ENCODE data around the gene METAP1.
"Not testable (repeated sequence)": the region's sequence is repeated elsewhere in the genome, so short reads cannot be mapped to it uniquely, and the experiment has no call there.

Gene METAP1

DNA sequence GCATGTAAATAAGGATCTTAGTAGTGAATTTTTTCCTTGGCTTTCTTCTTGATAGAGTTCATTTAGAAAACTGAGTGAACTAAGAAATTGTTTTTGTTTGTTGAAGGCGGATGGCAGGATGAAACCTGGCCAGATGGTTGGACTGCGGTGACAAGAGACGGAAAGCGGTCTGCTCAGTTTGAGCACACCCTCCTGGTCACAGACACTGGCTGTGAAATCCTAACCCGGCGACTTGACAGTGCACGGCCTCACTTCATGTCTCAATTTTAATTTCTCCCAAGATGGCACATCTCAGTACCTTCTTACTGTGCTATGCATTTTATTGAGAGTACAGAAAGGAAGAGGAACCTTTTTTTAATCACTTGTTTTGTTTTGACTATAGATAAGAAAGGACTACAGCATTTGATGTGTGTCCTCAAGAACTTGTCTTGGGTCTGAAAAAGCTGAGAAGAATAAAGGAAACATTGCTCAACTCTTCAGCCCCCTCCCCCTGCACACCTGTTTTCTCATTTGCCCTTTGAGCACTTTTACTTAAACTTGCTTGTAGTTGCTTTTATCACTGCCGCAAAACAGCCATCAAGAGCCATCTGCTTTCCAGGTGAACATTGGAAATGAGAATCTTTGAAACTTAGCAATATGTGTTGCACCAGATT is 65.7 kb downstream of the METAP1 start:
- DNase-seq: no peak

- DNase-seq: no peak
Measured at GRCh38 chr4:99062120-99062519, 66.6 kb downstream of the METAP1 start.

DNA sequence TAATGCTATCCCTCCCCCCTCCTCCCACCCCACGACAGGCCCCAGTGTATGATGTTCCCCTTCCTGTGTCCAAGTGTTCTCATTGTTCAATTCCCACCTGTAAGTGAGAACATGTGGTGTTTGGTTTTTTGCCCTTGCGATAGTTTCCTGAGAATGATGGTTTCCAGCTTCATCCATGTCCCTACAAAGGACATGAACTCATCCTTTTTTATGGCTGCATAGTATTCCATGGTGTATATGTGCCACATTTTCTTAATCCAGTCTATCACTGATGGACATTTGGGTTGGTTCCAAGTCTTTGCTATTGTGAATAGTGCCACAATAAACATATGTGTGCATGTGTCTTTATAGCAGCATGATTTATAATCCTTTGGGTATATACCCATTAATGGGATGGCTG is 70.0 kb downstream of the METAP1 start:
- not testable (repeated sequence) for DNase-seq

GRCh38 chr4:99067617-99068016 is 72.1 kb downstream of the METAP1 start:
- DNase-seq: no peak

DNA sequence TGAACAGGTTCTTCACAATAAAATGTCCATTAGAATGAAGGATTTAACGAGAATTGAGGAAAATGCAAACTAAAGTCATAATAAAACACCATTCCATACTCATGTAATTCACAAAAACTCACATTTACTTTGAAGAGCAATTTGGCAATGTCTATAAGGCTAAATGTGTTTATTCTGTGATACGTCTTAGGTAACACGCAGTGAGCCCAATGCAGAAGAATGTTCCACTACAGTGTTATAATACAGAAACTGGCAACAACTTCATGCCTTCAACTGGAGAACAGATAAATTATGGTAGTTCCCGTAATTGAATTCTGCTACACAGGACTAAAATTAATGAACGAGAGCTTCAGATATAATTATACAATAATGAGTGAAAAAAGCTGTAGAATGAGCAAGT is 75.6 kb downstream of the METAP1 start:
- no peak for DNase-seq

DNA sequence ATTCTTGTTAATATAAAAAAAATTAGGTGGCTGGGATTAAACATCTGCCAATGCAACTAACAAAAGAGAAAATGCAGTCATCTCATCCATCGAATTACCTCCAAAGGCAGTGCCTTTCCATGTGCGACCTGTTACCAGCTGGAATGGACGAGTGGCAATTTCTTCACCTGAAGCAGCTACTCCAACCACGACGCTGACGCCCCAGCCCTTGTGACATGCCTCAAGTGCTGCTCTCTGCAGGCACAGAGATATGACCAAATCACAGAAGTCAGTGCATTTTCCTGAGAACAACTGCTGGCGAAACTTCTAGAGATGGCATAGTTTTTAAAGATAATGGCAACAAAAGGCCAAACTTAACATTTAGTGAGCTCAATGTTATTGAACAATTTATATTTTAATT is 79.3 kb downstream of the METAP1 start:
- no peak for DNase-seq

DNA sequence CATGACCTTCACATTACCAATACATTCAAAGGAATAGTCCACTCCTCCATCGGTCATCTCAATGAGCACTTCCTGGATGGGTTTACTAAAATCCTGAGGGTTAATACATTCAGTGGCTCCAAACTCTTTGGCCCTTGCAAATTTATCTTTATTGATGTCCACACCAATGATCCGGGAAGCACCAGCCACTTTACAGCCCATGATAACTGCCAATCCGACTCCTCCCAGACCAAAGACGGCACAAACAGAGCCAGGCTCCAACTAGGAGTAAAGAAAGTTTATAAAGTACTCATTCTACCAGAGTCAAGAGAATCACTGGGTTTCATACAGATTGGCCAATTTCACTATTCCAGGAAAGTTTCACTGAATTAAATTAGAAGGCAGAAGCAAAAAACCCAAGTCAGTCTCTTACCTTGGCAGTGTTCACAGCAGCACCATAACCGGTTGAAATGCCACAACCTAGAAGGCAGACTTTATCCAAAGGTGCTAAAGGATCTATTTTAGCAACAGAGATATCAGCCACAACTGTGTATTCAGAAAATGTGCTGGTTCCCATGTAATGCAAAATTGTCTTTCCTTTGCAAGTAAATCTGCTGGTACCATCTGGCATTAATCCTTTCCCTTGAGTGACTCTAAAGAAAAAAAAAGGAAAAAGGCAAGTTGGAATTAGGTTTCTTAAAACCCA is 80.9 kb downstream of the METAP1 start:
- DNase-seq: no peak

GRCh38 chr4:99077177-99077576 is 81.7 kb downstream of the METAP1 start:
- no peak for DNase-seq

DNA sequence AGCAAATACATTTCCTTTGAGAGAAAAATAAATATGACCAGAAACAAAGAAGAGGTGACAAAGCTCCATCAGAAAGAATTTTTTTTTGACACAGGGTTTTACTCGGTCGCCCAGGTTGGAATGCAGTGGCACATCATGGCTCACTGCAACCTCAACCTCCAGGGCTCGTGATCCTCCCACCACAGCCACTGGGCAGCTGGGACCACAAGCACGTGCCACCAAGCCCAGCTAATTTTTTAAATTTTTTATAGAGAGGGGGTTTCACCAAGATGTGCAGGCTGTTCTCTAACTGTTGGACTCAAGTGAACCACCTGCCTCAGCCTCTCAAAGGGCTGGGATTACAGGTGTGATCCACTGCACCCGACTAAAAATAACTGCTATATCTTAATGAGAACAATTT is 82.8 kb downstream of the METAP1 start:
- DNase-seq: no peak

GRCh38 chr4:99078931-99079624 is 83.6 kb downstream of the METAP1 start:
- no peak for DNase-seq

- DNase-seq: no peak
Measured at GRCh38 chr4:99079625-99080295, 84.2 kb downstream of the METAP1 start.

DNA sequence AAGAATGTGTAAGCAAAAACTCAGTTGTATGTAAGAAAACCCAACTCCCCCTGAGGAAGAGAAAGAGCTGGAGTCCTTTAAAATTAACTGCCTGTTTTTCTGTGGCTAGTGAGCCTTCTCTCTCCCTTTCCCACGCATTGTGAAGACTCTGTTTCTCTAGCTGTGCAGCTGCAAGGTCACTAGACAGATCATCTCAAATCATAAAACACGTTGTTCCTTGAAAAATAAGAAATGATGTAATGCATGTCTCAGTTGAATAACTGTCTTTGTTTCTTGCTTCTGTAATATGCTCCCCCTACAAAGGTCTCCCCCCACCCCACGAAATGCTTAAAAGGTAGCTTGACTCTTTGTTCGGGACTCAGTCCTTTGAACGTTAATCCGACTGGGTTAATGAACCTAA is 85.3 kb downstream of the METAP1 start:
- DNase-seq: not testable (repeated sequence)

DNA sequence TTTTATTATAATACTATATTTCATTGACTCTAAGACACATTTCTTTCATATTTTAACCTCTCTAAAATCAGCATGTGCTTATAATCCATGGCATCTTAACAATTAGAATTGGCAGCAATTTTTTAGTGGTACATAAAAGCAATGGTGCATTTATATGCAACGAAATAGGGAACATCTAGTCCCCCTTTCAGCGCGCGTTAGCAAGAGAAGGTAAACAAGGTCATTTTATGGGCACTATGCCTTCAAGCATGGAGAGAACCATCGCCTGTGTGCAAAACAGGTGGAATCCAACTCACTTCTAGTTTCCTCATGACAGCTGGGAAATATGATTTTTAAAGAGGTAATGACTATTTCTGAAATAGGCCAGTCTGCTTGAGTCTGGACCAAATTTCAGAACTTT is 86.7 kb downstream of the METAP1 start:
- DNase-seq: no peak

GRCh38 chr4:99084595-99084994 is 89.1 kb downstream of the METAP1 start:
- DNase-seq: no peak

- no peak for DNase-seq
Measured at GRCh38 chr4:99088023-99088449, 92.5 kb downstream of the METAP1 start.

- DNase-seq: peak; percentile 95
Measured at GRCh38 chr4:99088481-99089365, 93.2 kb downstream of the METAP1 start, which contains the start of gene ADH5. TSS of gene ADH5 (minus strand) at chr4:99088788. CDS start at chr4:99088700, 88 bp downstream.

GRCh38 chr4:99090481-99091215 is 95.1 kb downstream of the METAP1 start:
- DNase-seq: no peak

- no peak for DNase-seq
Measured at GRCh38 chr4:99091216-99091575, 95.7 kb downstream of the METAP1 start.

DNA sequence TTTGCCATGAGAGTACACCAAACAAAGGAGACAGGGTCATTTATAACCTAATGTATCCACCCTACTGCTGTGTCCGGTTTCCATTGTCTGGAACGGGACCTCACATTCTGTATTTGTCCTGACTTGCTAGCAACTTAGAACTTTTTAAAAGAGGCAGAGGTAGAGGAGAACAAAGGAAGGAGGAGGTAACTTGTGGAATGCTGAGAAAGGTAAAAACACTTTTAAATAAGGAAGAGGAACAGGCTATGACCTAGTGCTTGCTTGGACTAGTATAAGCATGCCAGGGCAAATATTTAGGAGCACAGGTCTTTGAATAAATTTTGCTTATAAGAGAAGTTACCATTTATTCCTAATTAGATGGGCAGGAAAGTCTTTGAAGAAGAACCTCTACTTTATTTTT is 96.3 kb downstream of the METAP1 start:
- DNase-seq: not testable (repeated sequence)

GRCh38 chr4:99099311-99099710 is 103.8 kb downstream of the METAP1 start:
- DNase-seq: no peak

DNA sequence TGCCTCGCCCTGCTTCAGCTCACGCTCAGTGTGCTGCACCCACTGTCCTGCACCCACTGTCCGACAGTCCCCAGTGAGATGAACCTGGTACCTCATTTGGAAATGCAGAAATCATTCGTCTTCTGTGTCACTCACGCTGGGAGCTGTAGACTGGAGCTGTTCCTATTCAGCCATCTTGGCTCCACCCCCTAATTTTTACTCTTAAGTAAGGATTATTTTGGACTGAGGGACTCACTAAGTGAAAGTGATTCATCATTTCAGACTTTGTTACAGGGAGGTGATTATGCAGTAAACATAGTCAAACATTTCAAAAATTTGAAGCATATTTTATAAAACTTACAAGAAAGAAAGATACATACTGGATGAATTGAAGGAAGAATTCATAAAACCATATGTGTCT is 104.3 kb downstream of the METAP1 start:
- not testable (repeated sequence) for DNase-seq

DNA sequence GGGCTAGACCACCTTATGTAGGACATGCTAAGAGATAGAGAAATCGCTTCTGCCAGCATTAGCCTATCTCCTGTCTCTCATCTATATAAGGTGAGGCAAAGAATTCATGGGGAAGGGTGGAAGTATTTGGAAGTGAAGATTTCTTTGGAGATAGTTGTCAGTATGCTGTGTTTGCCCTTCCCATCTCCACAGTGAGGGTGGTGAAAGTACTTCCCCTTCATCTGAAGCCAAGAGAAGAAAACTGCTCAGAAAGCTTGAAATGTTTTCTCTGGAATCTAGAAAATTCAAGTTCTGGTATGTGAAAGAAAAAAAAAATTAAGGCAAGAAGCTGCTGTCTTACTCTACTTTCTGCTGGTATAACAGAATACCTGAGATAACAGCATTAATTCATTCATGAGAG is 105.4 kb downstream of the METAP1 start:
- no peak for DNase-seq
